K562 (cell line): Measurements from ENCODE around the gene MRO. TPM values are rescaled to one million over a fixed set of nuclear protein-coding genes. Genes with fewer than 3 reads are reported as not detected.

Source experiments
- ATAC-seq: fragments of 200-7000 bp; cut with Tn5 transposase; 3 replicates; pipeline ENCODE4 v1.9.1; 2020; ENCODE audit warnings: moderate library complexity
- BruUV-seq: library from RNA; stranded (reverse); fragments of 400-500 nt; replicated peaks from 2 replicates; lab custom pipeline; 2021; lab: Mats Ljungman, UMichigan
- CTCF ChIA-PET: fragments of 300-600 bp; formaldehyde crosslinking; extraction: SDS; loops from one replicate; lab custom pipeline; 2021; ENCODE audit warnings: low intra/inter-chr PET ratio; lab: Yijun Ruan, JAX
- POLR2A ChIA-PET: fragments of 300-600, 350-650 bp; sonication (Branson Sonifier 250); formaldehyde crosslinking; extraction: SDS; loops from one replicate; lab custom pipeline; 2021; ENCODE audit warnings: antibody characterized with exemption, inconsistent platforms; lab: Yijun Ruan, JAX
- DNase-seq, 4 experiments: peaks; one replicate each; pipeline versions ENCODE4 v3.0.0 to v3.0.0-alpha.2; 2011 to 2018; ENCODE audit warnings: low spot score in 3 of 4, mixed read lengths in 3 of 4; ENCODE audit errors: extremely low read depth in 1 of 4
- FAIRE-seq: peaks from 2 replicates; lab custom pipeline; 2011; peaks lifted over from hg19 to GRCh38; lab: Jason Lieb, UNC
- H2AFZ ChIP-seq: 2 replicates; pipeline ENCODE4 v1.6.0; 2011; ENCODE audit warnings: low read depth, low read length, control low read depth, inconsistent platforms
- H3K27ac ChIP-seq: fragments of 200-600 bp; 3 replicates; pipeline ENCODE4 v1.8.0; 2011; ENCODE audit warnings: low read depth, mild to moderate bottlenecking, control low read depth, inconsistent platforms, low read length, moderate library complexity, mixed read lengths; ENCODE audit errors: extremely low read depth
- H3K27me3 ChIP-seq, 2 experiments: fragments of 300-600 bp in 1 of 2; 2 replicates in 1 of 2; 3 replicates in 1 of 2; pipeline versions ENCODE4 v1.6.0 to v1.8.0; 2011; ENCODE audit warnings: inconsistent platforms in 2 of 2, low read length in 2 of 2, mild to moderate bottlenecking in 1 of 2, mixed read lengths in 1 of 2, moderate library complexity in 1 of 2; ENCODE audit not compliant: control insufficient read depth in 2 of 2, insufficient read depth in 2 of 2
- H3K36me3 ChIP-seq: fragments of 300-600 bp; 3 replicates; pipeline ENCODE4 v1.8.0; 2011; ENCODE audit warnings: mild to moderate bottlenecking, low read length, inconsistent platforms; ENCODE audit not compliant: control insufficient read depth, insufficient read depth
- H3K4me1 ChIP-seq, 2 experiments: fragments of 200-600 bp in 1 of 2; replicated peaks in 1 of 2; 2 replicates in 1 of 2; 3 replicates in 1 of 2; pipeline versions ENCODE4 v1.5.1 to v1.8.0; 2011; ENCODE audit warnings: inconsistent platforms in 2 of 2, low read length in 2 of 2, mild to moderate bottlenecking in 1 of 2, mixed read lengths in 1 of 2, moderate library complexity in 1 of 2; ENCODE audit not compliant: control insufficient read depth in 2 of 2, insufficient read depth in 2 of 2
- H3K4me2 ChIP-seq: 2 replicates; pipeline ENCODE4 v1.6.1; 2011; ENCODE audit warnings: low read length, control low read depth, inconsistent platforms, mixed read lengths; ENCODE audit not compliant: insufficient read depth
- H3K4me3 ChIP-seq: fragments of 200-600 bp; sonication (generic), shearing (Covaris generic); 2 replicates; pipeline ENCODE4 v1.5.1; 2016; ENCODE audit warnings: control low read depth, inconsistent platforms
- H3K79me2 ChIP-seq: fragments of 200-600 bp; 3 replicates; pipeline ENCODE4 v1.8.0; 2011; ENCODE audit warnings: low read length, inconsistent platforms; ENCODE audit not compliant: control insufficient read depth, insufficient read depth
- H3K9ac ChIP-seq, 2 experiments: 2 replicates each; pipeline versions ENCODE4 v1.6.0 to v1.6.1; 2011; ENCODE audit warnings: low read depth in 2 of 2, low read length in 2 of 2, control low read depth in 1 of 2, inconsistent platforms in 1 of 2, mild to moderate bottlenecking in 1 of 2, mixed read lengths in 1 of 2; ENCODE audit not compliant: insufficient read depth in 1 of 2
- H3K9me1 ChIP-seq: one replicate; pipeline ENCODE4 v1.6.0; 2011; ENCODE audit warnings: inconsistent platforms, mild to moderate bottlenecking, low read length, moderate library complexity; ENCODE audit not compliant: control insufficient read depth, insufficient read depth
- H3K9me3 ChIP-seq: replicated peaks from 2 replicates; pipeline ENCODE4 v1.5.1; 2011; ENCODE audit warnings: low read depth, low read length, inconsistent platforms; ENCODE audit not compliant: control insufficient read depth, insufficient read depth
- H4K20me1 ChIP-seq: replicated peaks from 2 replicates; pipeline ENCODE4 v1.6.1; 2011; ENCODE audit warnings: low read length, inconsistent platforms, mixed read lengths; ENCODE audit not compliant: control insufficient read depth, insufficient read depth
- ASH1L ChIP-seq: fragments of 450-650 bp; IDR thresholded peaks from 2 replicates; pipeline ENCODE4 v1.6.1; 2018; ENCODE audit warnings: borderline replicate concordance, mild to moderate bottlenecking, low read depth; ENCODE audit not compliant: partially characterized antibody
- MAFG ChIP-seq: fragments of 450-650 bp; conservative IDR thresholded peaks from 2 replicates; pipeline ENCODE4 v1.6.1; 2016; ENCODE audit warnings: missing genetic modification characterization, missing compliant biosample characterization
- REST ChIP-seq, 2 experiments: fragments of 450-650 bp; formaldehyde crosslinking in 1 of 2; IDR thresholded peaks; 2 replicates each; pipeline versions ENCODE4 v1.4.0 to v1.6.1; 2014 to 2020; ENCODE audit warnings: mild to moderate bottlenecking in 2 of 2, borderline replicate concordance in 1 of 2, low read depth in 1 of 2
- TRIM28 ChIP-seq: fragments of 450-650 bp; IDR thresholded peaks from 2 replicates; pipeline ENCODE4 v1.6.1; 2017
- USF2 ChIP-seq: sonication (generic); formaldehyde crosslinking; IDR thresholded peaks from 2 replicates; pipeline ENCODE4 v1.5.0; 2020; ENCODE audit warnings: missing genetic modification reagents
- ZKSCAN1 ChIP-seq: fragments of 150-350 bp; IDR thresholded peaks from 2 replicates; pipeline ENCODE4 v1.6.1; 2016; ENCODE audit warnings: low read depth, low read length
- ZNF316 ChIP-seq: fragments of 450-650 bp; IDR thresholded peaks from 2 replicates; pipeline ENCODE4 v1.6.1; 2016
- WGBS: fragments of 100-300 bp; shearing (Covaris generic); methylation state at CpG from one replicate; pipeline ENCODE4 v1.1.6; 2016; ENCODE audit warnings: low coverage, mixed read lengths; ENCODE audit not compliant: insufficient coverage; ENCODE audit errors: missing lambda C conversion rate; 5-methylcytosine and 5-hydroxymethylcytosine counted together
- in situ Hi-C: fragments of 300-500 bp; cut with MboI; formaldehyde crosslinking; loops from 4 replicates; pipeline ENCODE4 v1.15.0; 2018; ENCODE audit warnings: inconsistent platforms, mixed read lengths
- intact Hi-C: fragments of 100-400 bp; cut with micrococcal nuclease; formaldehyde crosslinking; loops from 2 replicates; pipeline ENCODE4 v1.14.2; 2022
- polyA plus RNA-seq, 8 experiments: library from polyadenylated mRNA; depleted of rRNA in 4 of 8; stranded (reverse) in 5 of 8; unstranded in 3 of 8; fragments of >200 nt; fragmentation: Nextera tagmentation in 2 of 8; fragmentation: Illumina TruSeq in 1 of 8; extraction: Ambion mirVana in 2 of 8; extraction: Trizol in 1 of 8; gene quantifications; 2 replicates each; pipeline versions ENCODE4 v1.2.1 to v1.2.3, GENCODE V29; 2011 to 2014; ENCODE audit warnings: inconsistent platforms in 1 of 8, missing spikeins in 1 of 8
- total RNA-seq, 7 experiments: library from RNA; depleted of rRNA in 6 of 7; stranded (reverse); fragments of >200 nt in 6 of 7; fragmentation: Illumina TruSeq in 2 of 7; extraction: Trizol in 2 of 7; gene quantifications; 2 replicates each; pipeline versions ENCODE4 v1.2.1 to v1.2.3, GENCODE V29; 2011 to 2021; ENCODE audit warnings: low replicate concordance in 1 of 7
- TF ChIP-seq, protein P1 (sequence below): fragments of 450-650 bp; formaldehyde crosslinking; IDR thresholded peaks from 2 replicates; pipeline ENCODE4 v1.4.0; 2020; ENCODE audit warnings: mild to moderate bottlenecking, mixed read lengths

Gene MRO
- total and polyA plus RNA-seq, 9 of the 15 experiments (the other 6 are each of a cell fraction or from before 2014, with no cell fraction given), result 0.06 TPM; not detected in 8

GRCh38 chr18:50819027-50819727 is 639 bp downstream of the MRO start:
- Histone ChIP-seq H2AFZ (peak overlapping the region; percentile 79), H3K9ac (peak overlapping the region in 1 of 2 experiments; percentile 84; a peak in 2 of 4 replicates), H3K4me2 (peak overlapping the region; percentile 72), H3K9me1 (no peaks in the 10 kb centered on the region), H3K27ac (no peak overlapping the region; the same call in 2 of the 3 replicates), H3K27me3 (peaks cover 3 to 8% of the 10 kb centered on the region in 2 experiments; a peak in 4 of 5 replicates), H3K36me3 (no peaks in the 10 kb centered on the region), H3K79me2 (no peaks in the 10 kb centered on the region), H4K20me1 (no peaks in the 10 kb centered on the region), H3K4me3 (0 out of 2 replicates have a peak overlapping the region, but pooled peaks have one; percentile 16), H3K4me1 (peaks cover 5 to 9% of the 10 kb centered on the region in 2 experiments; a peak in 3 of 5 replicates), H3K9me3 (no peaks in the 10 kb centered on the region)
- in situ Hi-C loops, result no loop called here
- ATAC-seq (peak; percentile 62), DNase-seq (peak in 2 of 4 experiments; percentile 16 to 20), FAIRE-seq (no peak)
- ChIA-PET POLR2A (interaction anchor here (0.6 kb wide), 1 partner anchor 381 kb away, joined by 3 read pairs; no protein-coding TSS in a partner anchor), CTCF (interaction anchor here (0.5 to 1.9 kb wide), 7 partner anchors 15 to 571 kb away, joined by 3 to 10 read pairs (median 3); partner anchors contain the start of gene SMAD4)
- BruUV-seq, result no TSS peak
- intact Hi-C loops, result no loop called here
- WGBS, result 9% methylated on average over 16 of the region's 16 CpGs
- TF ChIP-seq ZNF316 (peak; percentile 98), REST (IDR thresholded peaks at IDR 0.05; ENCODE audit: borderline replicate concordance) (0 out of 2 replicates have a peak, but pooled peaks have one; percentile 3), REST (CRISPR knock-in tag; IDR thresholded peaks at IDR 0.05; ENCODE audit: low read depth) (no peak), TRIM28 (no peak), ASH1L (no peak), MAFG (tag) (peak; percentile 97), USF2 (CRISPR knock-in tag) (peak; percentile 57; the same call in 1 of the 2 replicates), ZKSCAN1 (no peak)
- TF ChIP-seq, protein P1, sequence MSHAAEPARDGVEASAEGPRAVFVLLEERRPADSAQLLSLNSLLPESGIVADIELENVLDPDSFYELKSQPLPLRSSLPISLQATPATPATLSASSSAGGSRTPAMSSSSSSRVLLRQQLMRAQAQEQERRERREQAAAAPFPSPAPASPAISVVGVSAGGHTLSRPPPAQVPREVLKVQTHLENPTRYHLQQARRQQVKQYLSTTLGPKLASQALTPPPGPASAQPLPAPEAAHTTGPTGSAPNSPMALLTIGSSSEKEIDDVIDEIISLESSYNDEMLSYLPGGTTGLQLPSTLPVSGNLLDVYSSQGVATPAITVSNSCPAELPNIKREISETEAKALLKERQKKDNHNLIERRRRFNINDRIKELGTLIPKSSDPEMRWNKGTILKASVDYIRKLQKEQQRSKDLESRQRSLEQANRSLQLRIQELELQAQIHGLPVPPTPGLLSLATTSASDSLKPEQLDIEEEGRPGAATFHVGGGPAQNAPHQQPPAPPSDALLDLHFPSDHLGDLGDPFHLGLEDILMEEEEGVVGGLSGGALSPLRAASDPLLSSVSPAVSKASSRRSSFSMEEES, result 0 out of 2 replicates have a peak, but pooled peaks have one; percentile 3
